ENCODE data around the gene CTRB1. TPM values are rescaled to one million over a fixed set of nuclear protein-coding genes. Genes with fewer than 3 reads are reported as not detected.
A peak's percentile ranks its signal among the peaks of the same experiment; 100 is the strongest.

CTRB1 gene
- total RNA-seq, 2 donors from 2014 or later: not detected

GRCh38 chr16:75256059-75256571 is 37.3 kb downstream of the CTRB1 start:
- Mint-ChIP-seq H3K36me3 (no peaks in the 10 kb centered on the region), H3K27ac (no peak overlapping the region), H3K9me3 (no peaks in the 10 kb centered on the region)
- DNase-seq (ENCODE audit: low spot score in 2 of 2) (no peak), ATAC-seq (no peak)

GRCh38 chr16:75256696-75257343 is 38.0 kb downstream of the CTRB1 start:
- Mint-ChIP-seq H3K9me3 (no peaks in the 10 kb centered on the region), H3K36me3 (no peaks in the 10 kb centered on the region), H3K27ac (no peak overlapping the region)
- no peak for DNase-seq (ENCODE audit: low spot score in 2 of 2)
- ATAC-seq: no peak

GRCh38 chr16:75257886-75258806 is 39.4 kb downstream of the CTRB1 start:
- H3K36me3 Mint-ChIP-seq: no peaks in the 10 kb centered on the region
- ATAC-seq (no peak), DNase-seq (ENCODE audit: low spot score in 2 of 2) (no peak)
- no peaks in the 10 kb centered on the region for H3K9me3 Mint-ChIP-seq
- no peak overlapping the region for H3K27ac Mint-ChIP-seq

- ATAC-seq: no peak
- H3K36me3 Mint-ChIP-seq: peaks cover 0 to under 1% of the 10 kb centered on the region in 2 donors
- H3K27ac Mint-ChIP-seq: no peak overlapping the region
Measured at GRCh38 chr16:75258807-75259141, 40.0 kb downstream of the CTRB1 start.

GRCh38 chr16:75260851-75261589 is 42.2 kb downstream of the CTRB1 start:
- Mint-ChIP-seq H3K27ac (no peak overlapping the region), H3K9me3 (no peaks in the 10 kb centered on the region), H3K36me3 (peaks cover 0 to 12% of the 10 kb centered on the region in 2 donors)
- DNase-seq (ENCODE audit: low spot score in 2 of 2) (no peak), ATAC-seq (no peak)

More at GRCh38 chr16:75258807-75259141, 40.0 kb downstream of the CTRB1 start:
- no peaks in the 10 kb centered on the region for H3K9me3 Mint-ChIP-seq
- no peak for DNase-seq (ENCODE audit: low spot score in 2 of 2)

GRCh38 chr16:75261590-75262078 is 42.8 kb downstream of the CTRB1 start:
- no peak for DNase-seq (ENCODE audit: low spot score in 2 of 2)
- H3K27ac Mint-ChIP-seq: no peak overlapping the region
- no peaks in the 10 kb centered on the region for H3K9me3 Mint-ChIP-seq
- H3K36me3 Mint-ChIP-seq: peaks cover 0 to 12% of the 10 kb centered on the region in 2 donors
- ATAC-seq: no peak

- Mint-ChIP-seq H3K27ac (no peak overlapping the region), H3K9me3 (no peaks in the 10 kb centered on the region)
- no peak for ATAC-seq
Measured at GRCh38 chr16:75262104-75262799, 43.5 kb downstream of the CTRB1 start.

GRCh38 chr16:75262800-75263127 is 44.0 kb downstream of the CTRB1 start:
- ATAC-seq (no peak), DNase-seq (ENCODE audit: low spot score in 2 of 2) (no peak)
- Mint-ChIP-seq H3K27ac (no peak overlapping the region), H3K36me3 (peaks cover 0 to 12% of the 10 kb centered on the region in 2 donors), H3K9me3 (no peaks in the 10 kb centered on the region)

More at GRCh38 chr16:75262104-75262799, 43.5 kb downstream of the CTRB1 start:
- DNase-seq (ENCODE audit: low spot score in 2 of 2): no peak
- H3K36me3 Mint-ChIP-seq: peaks cover 0 to 12% of the 10 kb centered on the region in 2 donors

GRCh38 chr16:75263291-75263962 is 44.6 kb downstream of the CTRB1 start:
- Mint-ChIP-seq H3K9me3 (no peaks in the 10 kb centered on the region), H3K27ac (no peak overlapping the region), H3K36me3 (peaks cover 0 to 12% of the 10 kb centered on the region in 2 donors)
- no peak for ATAC-seq
- no peak for DNase-seq (ENCODE audit: low spot score in 2 of 2)

- no peaks in the 10 kb centered on the region for H3K9me3 Mint-ChIP-seq
- no peak for DNase-seq (ENCODE audit: low spot score in 2 of 2)
- peaks cover 0 to 12% of the 10 kb centered on the region in 2 donors for H3K36me3 Mint-ChIP-seq
- no peak for ATAC-seq
- H3K27ac Mint-ChIP-seq: no peak overlapping the region
Measured at GRCh38 chr16:75263963-75264445, 45.2 kb downstream of the CTRB1 start.

GRCh38 chr16:75264457-75264998 is 45.7 kb downstream of the CTRB1 start:
- ATAC-seq (no peak), DNase-seq (ENCODE audit: low spot score in 2 of 2) (no peak)
- Mint-ChIP-seq H3K9me3 (no peaks in the 10 kb centered on the region), H3K27ac (no peak overlapping the region), H3K36me3 (peaks cover 0 to 12% of the 10 kb centered on the region in 2 donors)

- H3K9me3 Mint-ChIP-seq: no peaks in the 10 kb centered on the region
- DNase-seq (ENCODE audit: low spot score in 2 of 2) (no peak), ATAC-seq (no peak)
- H3K27ac Mint-ChIP-seq: no peak overlapping the region
- H3K36me3 Mint-ChIP-seq: peaks cover 0 to 12% of the 10 kb centered on the region in 2 donors
Measured at GRCh38 chr16:75264999-75265910, 46.5 kb downstream of the CTRB1 start.

GRCh38 chr16:75265911-75266701 is 47.3 kb downstream of the CTRB1 start:
- Mint-ChIP-seq H3K27ac (no peak overlapping the region), H3K36me3 (peaks cover 0 to 12% of the 10 kb centered on the region in 2 donors), H3K9me3 (no peaks in the 10 kb centered on the region)
- ATAC-seq (peak in 1 of 2 donors; percentile 36), DNase-seq (ENCODE audit: low spot score in 2 of 2) (no peak)

All from activated naive CD4-positive, alpha-beta T cell treated with anti-CD3 and anti-CD28 coated beads, Interleukin-2, amount 50 U/mL, for 72 hours (primary cell).